ES-I3 (cell line): Measurements from ENCODE around the gene ARHGAP24.
"Not testable (repeated sequence)": the region's sequence is repeated elsewhere in the genome, so short reads cannot be mapped to it uniquely, and the experiment has no call there.

Source experiments
- H3K36me3 ChIP-seq: 2 replicates; pipeline ENCODE4 v1.6.1; 2013; ENCODE audit warnings: mild to moderate bottlenecking, low read length, control low read depth, moderate library complexity; ENCODE audit not compliant: insufficient read depth
- H3K4me1 ChIP-seq: 2 replicates; pipeline ENCODE4 v1.6.1; 2013; ENCODE audit warnings: mild to moderate bottlenecking, control low read depth, low read length; ENCODE audit not compliant: insufficient read depth
- H3K9ac ChIP-seq: 2 replicates; pipeline ENCODE4 v1.6.1; 2013; ENCODE audit warnings: low read depth, mild to moderate bottlenecking, low read length, moderate library complexity
- H3K9me3 ChIP-seq: 2 replicates; pipeline ENCODE4 v1.6.1; 2013; ENCODE audit warnings: mild to moderate bottlenecking, low read length, moderate library complexity; ENCODE audit not compliant: control insufficient read depth, insufficient read depth

The ARHGAP24 gene

GRCh38 chr4:85946821-85947220, 471.9 kb downstream of the ARHGAP24 start:
- no peaks in the 10 kb centered on the region for H3K9me3 ChIP-seq
- H3K36me3 ChIP-seq: no peaks in the 10 kb centered on the region
- H3K9ac ChIP-seq: no peak overlapping the region
- no peaks in the 10 kb centered on the region for H3K4me1 ChIP-seq

GRCh38 chr4:85951099-85951498, 476.1 kb downstream of the ARHGAP24 start:
- Histone ChIP-seq H3K4me1 (peaks cover 24% of the 10 kb centered on the region), H3K36me3 (no peaks in the 10 kb centered on the region), H3K9me3 (no peaks in the 10 kb centered on the region), H3K9ac (no peak overlapping the region)

- peaks cover 29% of the 10 kb centered on the region for H3K4me1 ChIP-seq
- H3K36me3 ChIP-seq: no peaks in the 10 kb centered on the region
- H3K9ac ChIP-seq: no peak overlapping the region
- no peaks in the 10 kb centered on the region for H3K9me3 ChIP-seq
These were observed 477.6 kb downstream of the ARHGAP24 start for GRCh38 chr4:85952528-85952927.

GRCh38 chr4:85952972-85953650, 478.2 kb downstream of the ARHGAP24 start:
- H3K4me1 ChIP-seq: peaks cover 29% of the 10 kb centered on the region
- no peaks in the 10 kb centered on the region for H3K9me3 ChIP-seq
- no peaks in the 10 kb centered on the region for H3K36me3 ChIP-seq
- H3K9ac ChIP-seq: no peak overlapping the region

GRCh38 chr4:85953651-85954018, 478.7 kb downstream of the ARHGAP24 start:
- Histone ChIP-seq H3K9ac (no peak overlapping the region), H3K4me1 (peaks cover 29% of the 10 kb centered on the region), H3K36me3 (no peaks in the 10 kb centered on the region), H3K9me3 (no peaks in the 10 kb centered on the region)

- Histone ChIP-seq H3K36me3 (no peaks in the 10 kb centered on the region), H3K9me3 (no peaks in the 10 kb centered on the region), H3K9ac (peak overlapping the region; percentile 52; the same call in 1 of the 2 replicates), H3K4me1 (peaks cover 29% of the 10 kb centered on the region)
These were observed 480.8 kb downstream of the ARHGAP24 start for GRCh38 chr4:85955620-85956292.

- peaks cover 29% of the 10 kb centered on the region for H3K4me1 ChIP-seq
- no peaks in the 10 kb centered on the region for H3K36me3 ChIP-seq
- peak overlapping the region; percentile 52; the same call in 1 of the 2 replicates for H3K9ac ChIP-seq
- no peaks in the 10 kb centered on the region for H3K9me3 ChIP-seq
These were observed 481.5 kb downstream of the ARHGAP24 start for GRCh38 chr4:85956293-85956945.

GRCh38 chr4:85961887-85962286, 486.9 kb downstream of the ARHGAP24 start:
- H3K4me1 ChIP-seq: no peaks in the 10 kb centered on the region
- H3K36me3 ChIP-seq: no peaks in the 10 kb centered on the region
- H3K9me3 ChIP-seq: no peaks in the 10 kb centered on the region

GRCh38 chr4:85963231-85963630, 488.3 kb downstream of the ARHGAP24 start:
- no peaks in the 10 kb centered on the region for H3K36me3 ChIP-seq
- H3K4me1 ChIP-seq: 0 out of 2 replicates have a peak, but pooled peaks cover 6% of the 10 kb centered on the region
- no peak overlapping the region for H3K9ac ChIP-seq
- no peaks in the 10 kb centered on the region for H3K9me3 ChIP-seq

More at GRCh38 chr4:85961887-85962286, 486.9 kb downstream of the ARHGAP24 start:
- no peak overlapping the region for H3K9ac ChIP-seq

GRCh38 chr4:85964298-85964697, 489.3 kb downstream of the ARHGAP24 start:
- Histone ChIP-seq H3K36me3 (no peaks in the 10 kb centered on the region), H3K9ac (no peak overlapping the region)

GRCh38 chr4:85965017-85965416, 490.1 kb downstream of the ARHGAP24 start:
- H3K36me3 ChIP-seq, H3K9me3 ChIP-seq: not testable (repeated sequence)

More at GRCh38 chr4:85964298-85964697, 489.3 kb downstream of the ARHGAP24 start:
- H3K4me1 ChIP-seq: 0 out of 2 replicates have a peak, but pooled peaks cover 6% of the 10 kb centered on the region
- H3K9me3 ChIP-seq: no peaks in the 10 kb centered on the region

GRCh38 chr4:85965529-85965928, 490.6 kb downstream of the ARHGAP24 start:
- H3K36me3 ChIP-seq: no peaks in the 10 kb centered on the region
- no peak overlapping the region for H3K9ac ChIP-seq
- 0 out of 2 replicates have a peak, but pooled peaks cover 6% of the 10 kb centered on the region for H3K4me1 ChIP-seq
- no peaks in the 10 kb centered on the region for H3K9me3 ChIP-seq

More at GRCh38 chr4:85965017-85965416, 490.1 kb downstream of the ARHGAP24 start:
- not testable (repeated sequence) for H3K4me1 ChIP-seq, H3K9ac ChIP-seq

- Histone ChIP-seq H3K4me1 (0 out of 2 replicates have a peak, but pooled peaks cover 6% of the 10 kb centered on the region), H3K36me3 (no peaks in the 10 kb centered on the region), H3K9me3 (no peaks in the 10 kb centered on the region), H3K9ac (no peak overlapping the region)
These were observed 491.4 kb downstream of the ARHGAP24 start for GRCh38 chr4:85966373-85966772.

- Histone ChIP-seq H3K9me3 (no peaks in the 10 kb centered on the region), H3K36me3 (no peaks in the 10 kb centered on the region), H3K4me1 (0 out of 2 replicates have a peak, but pooled peaks cover 6% of the 10 kb centered on the region), H3K9ac (no peak overlapping the region)
These were observed 492.9 kb downstream of the ARHGAP24 start for GRCh38 chr4:85967872-85968271.
